NT2/D1 (cell line): ENCODE results near the gene COL5A3.

Source experiments
- SUZ12 ChIP-seq: IDR thresholded peaks from 2 replicates; pipeline ENCODE4 v1.6.1; 2011; ENCODE audit not compliant: insufficient read length, insufficient read depth; ENCODE audit errors: extremely low read depth
- YY1 ChIP-seq: IDR thresholded peaks from 2 replicates; pipeline ENCODE4 v1.6.1; 2011; ENCODE audit not compliant: insufficient read length, insufficient read depth
- ZNF274 ChIP-seq: IDR thresholded peaks from 2 replicates; pipeline ENCODE4 v1.6.1; 2011; ENCODE audit warnings: mild to moderate bottlenecking, low read depth, low read length

DNA sequence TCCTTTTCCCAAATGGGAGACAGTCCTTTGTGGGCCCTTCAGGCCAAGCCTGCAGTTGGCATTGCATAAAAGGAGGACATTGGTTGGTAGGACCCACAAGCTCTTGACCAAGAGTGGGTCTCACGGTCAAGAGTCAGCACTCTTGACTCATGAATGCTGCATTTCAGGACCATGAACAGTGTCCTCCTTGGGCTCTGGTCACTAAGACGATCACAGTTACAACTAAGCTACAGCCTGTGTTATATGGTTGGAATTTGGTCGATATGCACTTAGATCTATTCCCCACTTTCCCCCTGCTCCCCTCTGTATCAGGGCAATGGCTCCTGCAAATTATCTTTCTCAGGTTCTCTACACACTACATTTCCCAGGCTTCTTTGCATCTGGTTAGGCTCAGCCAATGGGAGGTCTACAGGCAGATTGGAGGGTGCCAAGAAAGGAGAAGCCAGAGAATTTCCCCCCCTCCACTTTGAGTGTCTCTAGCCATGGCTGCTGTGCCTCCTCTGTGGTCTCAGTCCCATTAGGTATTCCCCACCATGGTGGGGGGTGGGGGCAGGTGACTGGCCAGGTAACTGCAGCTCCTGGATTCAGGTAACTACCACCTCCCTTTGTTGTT, 70.9 kb downstream of the COL5A3 start:
- TF ChIP-seq ZNF274 (no peak), YY1 (no peak), SUZ12 (no peak)
